Measurements from ENCODE around the gene CLIC3.

CLIC3 gene

DNA sequence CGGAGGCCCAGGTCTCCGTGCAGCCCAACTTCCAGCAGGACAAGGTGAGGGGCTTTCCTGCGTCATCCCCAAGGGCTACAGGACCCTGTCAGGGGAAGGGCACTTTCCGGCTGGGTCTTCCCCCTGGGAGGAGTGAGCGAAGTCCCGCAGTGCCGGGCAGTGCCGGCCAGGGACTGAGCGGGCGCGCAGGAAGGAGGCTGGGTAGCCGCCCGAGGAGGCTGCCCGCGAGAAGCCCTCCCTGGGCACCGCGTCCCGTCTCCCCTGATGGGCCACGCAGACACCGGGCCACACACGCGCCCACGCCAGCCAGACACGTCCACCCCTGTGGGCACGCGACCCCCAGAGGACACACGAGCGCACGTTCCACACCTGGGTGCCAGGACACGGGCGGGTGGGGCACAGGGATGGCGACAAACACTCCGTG is 18.7 kb downstream of the CLIC3 start:
- H3K36me3 ChIP-seq (replicated peaks) = no peaks in the 10 kb centered on the region
- peak overlapping the region; percentile 56 for H3K4me3 ChIP-seq (ENCODE audit: low read depth, low read length)
- DNase-seq = no peak
- TF ChIP-seq, protein P1, sequence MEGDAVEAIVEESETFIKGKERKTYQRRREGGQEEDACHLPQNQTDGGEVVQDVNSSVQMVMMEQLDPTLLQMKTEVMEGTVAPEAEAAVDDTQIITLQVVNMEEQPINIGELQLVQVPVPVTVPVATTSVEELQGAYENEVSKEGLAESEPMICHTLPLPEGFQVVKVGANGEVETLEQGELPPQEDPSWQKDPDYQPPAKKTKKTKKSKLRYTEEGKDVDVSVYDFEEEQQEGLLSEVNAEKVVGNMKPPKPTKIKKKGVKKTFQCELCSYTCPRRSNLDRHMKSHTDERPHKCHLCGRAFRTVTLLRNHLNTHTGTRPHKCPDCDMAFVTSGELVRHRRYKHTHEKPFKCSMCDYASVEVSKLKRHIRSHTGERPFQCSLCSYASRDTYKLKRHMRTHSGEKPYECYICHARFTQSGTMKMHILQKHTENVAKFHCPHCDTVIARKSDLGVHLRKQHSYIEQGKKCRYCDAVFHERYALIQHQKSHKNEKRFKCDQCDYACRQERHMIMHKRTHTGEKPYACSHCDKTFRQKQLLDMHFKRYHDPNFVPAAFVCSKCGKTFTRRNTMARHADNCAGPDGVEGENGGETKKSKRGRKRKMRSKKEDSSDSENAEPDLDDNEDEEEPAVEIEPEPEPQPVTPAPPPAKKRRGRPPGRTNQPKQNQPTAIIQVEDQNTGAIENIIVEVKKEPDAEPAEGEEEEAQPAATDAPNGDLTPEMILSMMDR (IDR thresholded peaks at IDR 0.05; ENCODE audit: low read depth, low read length, missing control alignments) = no peak
- in situ Hi-C loops (cut with HindIII; ENCODE audit: low pct_ligation_motif_present, low sequenced_read_pairs) = no loop called here
- H3K27ac ChIP-seq = no peak overlapping the region
- no peaks in the 10 kb centered on the region for H3K27me3 ChIP-seq (replicated peaks)

DNA sequence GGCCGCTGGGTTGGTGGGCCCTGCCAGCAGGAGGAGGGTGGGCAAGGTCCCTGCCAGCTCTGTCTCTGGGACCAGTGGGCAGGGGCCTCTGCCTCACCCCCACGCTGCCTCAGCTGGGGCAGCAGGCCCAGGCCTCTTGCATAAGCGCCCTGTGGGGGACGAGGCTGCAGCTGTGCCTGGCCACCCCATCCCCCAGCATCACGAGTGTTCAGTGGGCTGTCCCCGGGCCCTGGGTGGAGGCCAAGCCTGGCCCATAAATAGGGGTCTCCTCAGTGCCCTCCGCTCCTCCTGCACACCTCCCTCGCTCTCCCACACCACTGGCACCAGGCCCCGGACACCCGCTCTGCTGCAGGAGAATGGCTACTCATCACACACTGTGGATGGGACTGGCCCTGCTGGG is 19.1 kb downstream of the CLIC3 start, which contains the start of gene PTGDS:
PTGDS (plus strand) TSS at position 282 of the 400 bp plus-strand sequence; CDS start at position 357, 75 bp downstream.
- H3K4me3 ChIP-seq (ENCODE audit: low read depth, low read length) = peak within 1 kb of the TSS; percentile 56
- H3K27ac ChIP-seq = no peak within 1 kb of the TSS

DNA sequence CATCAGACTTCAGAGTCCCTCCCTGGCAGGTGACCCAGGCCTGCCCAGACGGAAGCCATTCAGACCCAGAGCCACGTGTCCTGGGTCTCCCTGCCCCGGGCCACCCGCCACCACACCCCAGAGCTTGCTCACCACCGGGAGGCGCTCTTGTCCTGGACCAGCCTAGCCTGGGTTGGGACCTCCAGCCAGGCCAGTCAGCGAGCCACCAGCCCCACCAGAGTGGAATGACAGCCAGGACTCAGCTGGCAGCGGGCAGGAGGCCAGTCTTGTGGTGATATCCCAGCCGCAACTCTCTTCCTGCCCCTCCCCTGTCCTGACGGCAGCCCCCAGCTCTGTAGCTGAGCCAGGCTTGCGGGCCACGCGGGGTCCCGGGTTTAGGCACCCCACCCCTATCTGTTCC is 20.7 kb downstream of the CLIC3 start:
- TF ChIP-seq, protein P1 (IDR thresholded peaks at IDR 0.05; ENCODE audit: low read depth, low read length, missing control alignments) = peak; percentile 42
- Histone ChIP-seq H3K27ac (no peak overlapping the region), H3K4me3 (ENCODE audit: low read depth, low read length) (no peak overlapping the region), H3K36me3 (replicated peaks) (no peaks in the 10 kb centered on the region), H3K27me3 (replicated peaks) (no peaks in the 10 kb centered on the region)
- DNase-seq = no peak
- in situ Hi-C loops (cut with HindIII; ENCODE audit: low pct_ligation_motif_present, low sequenced_read_pairs) = no loop called here

More for the DNA sequence above, 19.1 kb downstream of the CLIC3 start, which contains the start of gene PTGDS:
- in situ Hi-C loops (cut with HindIII; ENCODE audit: low pct_ligation_motif_present, low sequenced_read_pairs) = no loop called here
- H3K27me3 ChIP-seq (replicated peaks) = no peaks in the 10 kb centered on the region
- no peaks in the 10 kb centered on the region for H3K36me3 ChIP-seq (replicated peaks)
- TF ChIP-seq, protein P1 (IDR thresholded peaks at IDR 0.05; ENCODE audit: low read depth, low read length, missing control alignments) = no peak
- DNase-seq = no peak

DNA sequence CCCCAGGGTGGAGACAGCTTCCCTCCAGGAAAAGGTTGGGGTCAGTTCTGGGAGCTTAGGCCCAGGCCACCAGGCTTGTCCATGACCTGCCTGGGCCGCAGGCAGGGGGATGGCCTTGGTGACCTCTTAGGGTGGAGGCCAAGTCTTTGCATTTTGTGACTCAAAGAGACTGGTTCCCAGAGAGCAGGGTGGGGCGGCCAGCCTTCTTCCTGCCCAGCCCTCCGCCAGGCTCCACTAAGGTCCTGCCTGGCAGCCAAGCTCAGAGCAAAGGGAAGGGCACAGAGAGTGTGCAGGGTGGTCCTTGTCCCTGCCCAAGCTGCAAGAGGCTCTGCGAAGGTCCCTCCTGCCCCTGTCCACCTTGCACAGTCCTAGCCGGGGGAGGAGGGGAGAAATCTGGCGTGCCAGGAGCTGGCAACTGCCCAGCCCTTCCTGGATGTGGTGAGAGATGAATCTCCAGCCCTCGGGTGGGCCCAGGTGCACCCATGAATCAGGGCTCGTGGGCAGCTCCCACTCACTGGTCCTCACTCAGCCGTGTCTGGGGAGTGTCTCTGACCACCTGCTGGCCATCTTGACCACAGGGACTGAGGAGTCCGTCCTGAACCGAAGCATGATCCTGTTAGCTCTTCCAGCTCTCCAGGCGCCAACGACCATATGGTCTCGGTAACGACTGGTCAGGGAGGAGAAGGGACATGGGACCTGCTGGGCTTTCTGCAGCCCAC is 21.4 kb downstream of the CLIC3 start:
- Histone ChIP-seq H3K36me3 (replicated peaks) (no peaks in the 10 kb centered on the region), H3K27me3 (replicated peaks) (no peaks in the 10 kb centered on the region), H3K27ac (no peak overlapping the region), H3K4me3 (ENCODE audit: low read depth, low read length) (no peak overlapping the region)
- no peak for DNase-seq
- TF ChIP-seq, protein P1 (IDR thresholded peaks at IDR 0.05; ENCODE audit: low read depth, low read length, missing control alignments) = no peak
- in situ Hi-C loops (cut with HindIII; ENCODE audit: low pct_ligation_motif_present, low sequenced_read_pairs) = no loop called here

DNA sequence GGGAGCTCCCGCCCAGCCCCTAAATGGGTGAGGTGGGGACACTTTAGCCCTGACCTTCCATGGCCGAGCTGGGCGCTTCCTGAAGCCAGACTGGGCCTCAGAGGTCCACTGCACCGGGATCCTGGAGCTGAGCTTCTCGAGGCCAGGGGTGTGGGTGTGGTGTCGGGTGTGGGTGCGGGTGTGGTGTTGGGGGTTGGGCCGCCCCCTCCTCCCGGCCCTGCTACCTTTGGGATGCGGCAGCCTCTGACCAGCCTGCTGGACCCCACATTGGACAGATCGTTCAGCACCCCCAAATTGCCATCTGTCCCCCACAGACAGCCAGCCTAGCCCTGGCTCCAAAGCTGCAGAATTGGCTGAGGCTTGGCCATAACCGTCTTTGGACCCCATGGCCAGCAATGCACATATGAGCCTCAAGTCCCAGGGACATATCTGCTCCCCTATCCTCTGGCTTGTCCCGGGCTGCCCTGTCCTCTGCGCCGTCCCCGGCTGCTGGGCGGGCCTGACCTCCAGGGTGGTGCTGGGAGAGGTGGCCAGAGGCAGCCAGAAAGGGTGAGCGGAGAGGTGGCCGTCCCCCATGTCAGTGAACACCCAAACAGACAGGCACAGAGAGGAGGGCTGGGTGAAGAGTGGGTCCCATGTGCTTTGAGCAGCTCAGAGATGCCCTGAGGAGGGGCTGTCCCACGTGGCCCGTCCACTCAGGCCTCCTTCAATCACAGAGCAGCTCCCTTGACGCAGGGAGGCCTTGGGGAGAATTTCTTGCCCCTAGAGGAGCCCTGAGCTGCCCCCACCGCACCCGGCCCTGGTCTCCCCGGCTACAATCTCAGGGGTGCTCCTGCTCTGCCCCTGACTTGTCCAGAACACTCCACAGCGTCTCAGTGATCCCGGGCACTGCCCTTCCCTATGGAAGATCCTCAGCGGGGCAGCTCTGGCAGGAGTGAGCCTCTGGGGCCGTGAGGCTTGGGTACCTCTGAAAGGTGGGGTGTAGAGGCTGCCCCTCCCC is 22.4 kb downstream of the CLIC3 start:
- Histone ChIP-seq H3K27ac (no peak overlapping the region), H3K27me3 (replicated peaks) (no peaks in the 10 kb centered on the region), H3K36me3 (replicated peaks) (no peaks in the 10 kb centered on the region), H3K4me3 (ENCODE audit: low read depth, low read length) (no peak overlapping the region)
- TF ChIP-seq, protein P1 (IDR thresholded peaks at IDR 0.05; ENCODE audit: low read depth, low read length, missing control alignments) = no peak
- in situ Hi-C loops (cut with HindIII; ENCODE audit: low pct_ligation_motif_present, low sequenced_read_pairs) = no loop called here
- DNase-seq = no peak

Measured in brain microvascular endothelial cell (primary cell).